OCI-LY3 (cell line): ENCODE measurements around the gene DDTL.

Experiments used
- CTCF ChIP-seq: fragments of 200-600, 300-600 bp; sonication (generic); IDR thresholded peaks from 2 replicates; pipeline ENCODE4 v1.5.1; 2014; ENCODE audit warnings: antibody characterized with exemption, low read length, low read depth
- EZH2phosphoT487 ChIP-seq: fragments of 200-600 bp; shearing (Covaris generic); IDR thresholded peaks from 2 replicates; pipeline ENCODE4 v1.6.1; 2018; ENCODE audit warnings: antibody characterized with exemption, mixed run types, low read depth

GRCh38 chr22:24006207-24006913 lies 39.7 kb downstream of the DDTL start:
- TF ChIP-seq CTCF, result no peak
- TF ChIP-seq EZH2phosphoT487, result no peak
